NCI-H748 treated with DMSO at 0.1 percent for 48 hours (cell line): Measurements from ENCODE around the gene IL34.
"Not testable (repeated sequence)": the region's sequence is repeated elsewhere in the genome, so short reads cannot be mapped to it uniquely, and the experiment has no call there.

Experiments
- DNase-seq: peaks from one replicate; lab custom pipeline; 2025; lab: John Stamatoyannopoulos, UW

IL34 gene

DNA sequence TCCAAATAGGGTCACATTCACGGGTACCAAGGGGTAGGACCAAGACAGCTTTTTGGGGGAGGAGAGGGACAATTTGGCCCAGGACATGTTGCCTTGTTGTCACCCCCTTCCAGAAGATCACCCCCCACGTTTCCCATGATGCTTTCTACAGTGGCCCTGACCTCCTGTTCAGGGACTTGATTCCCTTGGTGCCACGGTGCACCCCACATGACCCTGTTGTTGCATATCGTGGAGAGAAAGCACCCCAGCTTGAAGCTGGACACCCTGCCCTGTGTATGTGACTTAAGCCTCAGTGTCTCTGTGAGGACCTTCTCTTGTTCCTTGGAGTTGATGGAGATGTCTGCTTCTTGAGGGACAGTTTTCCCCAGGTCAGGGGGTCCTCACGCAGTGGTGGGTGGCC is 12.6 kb downstream of the IL34 start:
- no peak for DNase-seq

DNA sequence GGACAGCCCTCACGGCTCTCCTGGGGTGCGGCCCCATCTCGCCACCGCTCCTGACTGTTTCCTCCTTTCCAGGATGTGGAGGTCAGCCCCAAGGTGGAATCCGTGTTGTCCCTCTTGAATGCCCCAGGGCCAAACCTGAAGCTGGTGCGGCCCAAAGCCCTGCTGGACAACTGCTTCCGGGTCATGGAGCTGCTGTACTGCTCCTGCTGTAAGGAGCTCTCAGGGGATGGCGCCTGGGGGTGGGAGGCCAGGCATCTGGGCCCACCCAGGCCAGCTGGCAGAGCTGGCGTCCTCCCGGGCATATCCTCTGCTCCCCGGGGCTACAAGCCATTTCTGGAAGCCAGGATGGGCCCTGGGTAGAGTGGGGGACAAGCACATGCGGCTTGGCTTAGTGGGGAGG is 13.2 kb downstream of the IL34 start:
- DNase-seq = no peak

GRCh38 chr16:70659953-70660671 is 13.8 kb downstream of the IL34 start:
- no peak for DNase-seq

- no peak for DNase-seq
These were observed 14.5 kb downstream of the IL34 start for GRCh38 chr16:70660672-70661350.

GRCh38 chr16:70661534-70661917 is 15.2 kb downstream of the IL34 start:
- DNase-seq = no peak

DNA sequence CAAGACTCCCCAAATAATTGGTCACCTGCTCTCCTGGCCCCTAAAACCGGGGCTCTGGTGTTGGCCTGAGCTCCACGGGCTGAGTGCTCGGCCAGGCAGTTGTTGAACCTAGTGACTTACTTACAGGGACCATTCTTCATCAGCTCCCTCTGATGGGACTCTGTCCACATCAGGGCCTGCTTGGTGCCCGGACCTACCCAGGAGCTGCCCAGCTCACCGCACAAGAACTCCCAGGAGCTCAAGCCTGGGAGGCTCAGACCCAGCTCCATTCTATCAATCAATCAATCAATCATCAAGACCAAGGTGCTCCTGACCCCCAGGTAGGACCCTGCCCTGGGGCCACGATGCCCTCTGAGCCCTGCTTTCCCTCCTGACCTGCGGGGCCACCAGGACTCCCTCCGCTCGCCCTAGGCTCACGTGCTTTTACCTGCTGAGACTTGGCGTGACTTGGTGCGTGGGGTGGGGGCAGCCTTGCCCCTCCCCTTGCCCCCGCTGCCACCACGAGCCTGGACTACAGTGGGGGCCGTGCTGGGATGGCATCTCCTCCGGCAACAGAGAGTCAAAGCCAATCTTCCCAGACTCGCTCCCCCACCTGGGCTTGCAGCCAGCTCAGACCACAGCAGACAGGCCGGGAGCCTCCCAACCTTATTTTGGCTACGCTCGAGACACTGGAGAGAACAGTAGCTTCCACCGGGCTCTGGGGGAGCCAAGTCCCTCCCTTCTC is 15.7 kb downstream of the IL34 start:
- no peak for DNase-seq

DNA sequence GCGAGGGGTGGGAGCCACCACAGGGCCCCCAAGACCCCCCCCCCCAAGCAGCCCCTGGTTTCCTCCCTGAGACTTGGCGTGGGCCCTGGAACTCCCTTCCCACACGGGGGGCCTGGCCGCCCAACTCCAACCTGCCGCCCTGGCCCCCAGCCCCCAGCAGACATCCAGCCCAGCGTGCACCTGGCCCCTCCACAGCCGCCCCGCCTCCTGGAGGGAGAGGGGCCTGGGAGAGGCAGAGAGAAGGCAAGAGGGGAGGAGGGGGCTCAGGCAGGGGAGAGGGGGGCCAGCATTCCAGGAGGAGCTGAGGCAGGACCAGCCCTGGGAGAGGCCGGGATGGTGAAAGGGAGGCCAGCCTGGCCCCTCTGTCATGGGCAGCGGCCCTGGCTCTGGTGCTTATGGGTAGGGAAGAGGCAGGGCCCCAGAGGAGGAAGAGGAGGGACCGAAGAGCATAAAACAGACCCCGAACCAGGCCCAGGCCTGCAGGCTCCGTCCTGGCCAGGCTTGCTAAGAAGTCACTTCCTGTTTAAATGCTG is 16.7 kb downstream of the IL34 start:
- DNase-seq = no peak

DNA sequence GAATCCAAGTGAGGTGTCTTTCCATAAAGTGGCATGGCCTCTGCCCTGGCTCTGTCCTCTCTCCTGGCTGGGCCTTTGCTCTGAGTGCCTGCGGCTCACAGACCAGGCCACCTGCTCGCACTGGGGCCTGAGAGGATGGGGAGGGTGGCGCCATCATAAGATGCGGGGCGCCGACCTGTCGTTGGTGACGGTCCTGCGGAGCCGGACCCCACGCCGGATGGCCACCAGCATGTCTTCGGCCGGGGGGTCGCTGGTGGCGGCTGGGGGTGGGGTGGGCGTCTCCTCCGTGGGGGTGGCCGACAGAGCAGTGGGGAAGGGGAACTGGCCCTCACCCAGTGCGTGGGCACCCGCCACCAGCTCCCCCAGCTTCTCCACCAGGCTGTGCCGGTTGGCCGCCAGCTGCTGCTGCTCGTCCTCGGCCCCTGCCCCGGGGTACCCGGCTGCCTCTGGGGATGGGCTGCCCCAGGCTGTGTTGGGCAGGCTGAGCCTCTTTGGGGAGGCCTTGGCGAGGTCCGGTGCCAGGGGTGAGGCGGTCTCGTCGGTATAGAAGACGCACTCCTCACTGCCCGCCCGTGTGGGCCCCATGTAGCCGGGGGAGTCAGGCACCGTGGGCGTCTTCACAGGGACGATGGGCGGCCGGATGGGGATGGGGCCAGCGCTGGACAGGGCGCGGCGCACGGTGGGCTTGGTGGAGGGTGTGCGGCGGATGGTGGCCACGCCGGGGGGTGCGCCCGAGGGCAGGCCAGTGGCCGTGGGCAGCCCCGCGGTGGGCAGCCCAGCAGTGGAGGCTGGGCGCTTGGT is 17.4 kb downstream of the IL34 start:
- DNase-seq = no peak

DNA sequence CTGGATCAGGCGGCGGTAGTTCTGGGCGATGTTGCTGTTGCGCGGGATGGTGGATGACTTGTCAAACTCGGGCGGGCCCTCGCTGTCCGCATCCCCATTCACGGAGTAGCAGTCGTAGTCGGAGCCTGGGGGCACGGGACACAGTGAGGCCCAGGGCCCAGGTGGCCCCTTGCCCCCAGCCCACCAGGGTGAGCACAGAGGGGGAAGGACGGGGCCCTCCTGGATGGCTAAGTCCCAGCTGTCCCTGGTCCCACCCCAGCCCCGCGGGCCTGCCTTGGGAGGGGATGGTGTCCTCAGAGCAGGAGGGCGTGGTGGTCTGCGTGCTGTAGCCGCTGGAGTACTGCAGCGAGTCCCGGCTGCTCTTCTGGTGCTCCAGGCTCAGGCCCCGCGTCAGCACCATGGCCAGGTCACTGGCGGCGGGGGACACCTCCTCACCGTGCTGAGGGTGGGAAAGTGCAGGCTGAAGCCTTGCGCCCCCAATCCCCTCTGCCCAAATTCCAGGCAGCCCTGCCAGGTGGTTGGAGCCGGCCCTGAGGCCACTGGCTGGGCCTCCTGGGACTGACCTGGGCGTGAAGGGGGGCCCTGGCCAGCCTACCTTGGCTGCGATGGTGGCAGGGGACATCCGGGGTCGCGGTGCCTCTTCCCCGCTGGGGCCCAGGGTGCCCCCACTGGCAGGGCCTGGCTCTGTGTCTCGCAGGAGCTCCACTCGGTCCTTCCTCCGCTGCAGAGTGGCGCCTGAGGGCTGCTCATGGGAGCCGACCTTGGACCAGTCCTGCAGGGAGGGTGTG is 18.2 kb downstream of the IL34 start:
- DNase-seq = no peak

DNA sequence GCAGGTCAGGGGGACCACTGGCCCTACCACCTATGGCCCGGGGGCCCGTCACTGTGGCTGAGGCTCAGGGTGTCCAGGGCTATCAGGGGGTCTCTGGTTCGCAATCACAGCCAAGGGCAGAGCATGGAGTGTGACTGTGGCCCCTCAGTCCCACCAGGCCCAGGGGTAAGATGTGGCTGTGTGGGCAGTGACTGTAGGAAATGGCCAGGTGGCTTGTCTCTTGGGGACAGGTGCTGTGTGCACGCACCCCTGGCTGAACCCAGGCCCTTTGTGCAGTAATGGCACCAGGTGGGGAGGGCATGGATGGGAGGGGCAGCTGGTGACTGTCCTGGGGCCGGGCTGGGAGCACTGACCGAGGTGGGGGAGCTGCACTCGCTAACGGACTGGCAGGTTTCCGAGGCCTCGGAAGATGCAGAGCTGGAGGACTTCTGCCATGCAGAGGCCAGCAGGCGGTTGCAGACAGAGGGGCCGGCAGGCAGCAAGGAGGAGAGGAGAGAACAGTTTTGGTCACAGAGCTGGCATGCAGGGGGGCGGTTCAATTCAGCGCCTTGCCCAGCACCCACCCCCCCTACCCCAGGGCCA is 18.8 kb downstream of the IL34 start:
- DNase-seq = no peak

- DNase-seq = no peak
These were observed 19.7 kb downstream of the IL34 start for GRCh38 chr16:70665806-70666735.

- no peak for DNase-seq
These were observed 23.8 kb downstream of the IL34 start for GRCh38 chr16:70670175-70670574.

DNA sequence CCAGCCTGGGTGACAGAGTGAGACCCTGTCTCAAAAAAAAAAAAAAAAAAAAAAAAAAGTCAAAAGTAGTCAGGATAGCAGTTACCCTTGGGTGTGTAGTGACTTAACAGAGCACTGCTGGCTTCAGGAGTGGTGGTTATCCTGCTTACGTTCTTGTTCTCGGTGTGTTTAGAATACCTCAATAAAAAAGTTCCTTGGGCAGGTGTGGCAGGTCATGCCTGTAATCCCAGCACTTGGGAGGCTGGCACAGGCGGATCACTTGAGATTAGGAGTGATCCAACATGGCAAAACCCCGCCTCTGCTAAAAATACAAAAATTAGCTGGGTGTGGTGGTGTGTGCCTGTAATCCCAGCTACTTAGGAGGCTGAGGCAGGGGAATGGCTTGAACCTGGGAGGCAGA is 24.6 kb downstream of the IL34 start:
- DNase-seq = not testable (repeated sequence)

GRCh38 chr16:70674221-70675014 is 28.1 kb downstream of the IL34 start:
- no peak for DNase-seq

GRCh38 chr16:70675851-70676513 is 29.6 kb downstream of the IL34 start:
- no peak for DNase-seq

DNA sequence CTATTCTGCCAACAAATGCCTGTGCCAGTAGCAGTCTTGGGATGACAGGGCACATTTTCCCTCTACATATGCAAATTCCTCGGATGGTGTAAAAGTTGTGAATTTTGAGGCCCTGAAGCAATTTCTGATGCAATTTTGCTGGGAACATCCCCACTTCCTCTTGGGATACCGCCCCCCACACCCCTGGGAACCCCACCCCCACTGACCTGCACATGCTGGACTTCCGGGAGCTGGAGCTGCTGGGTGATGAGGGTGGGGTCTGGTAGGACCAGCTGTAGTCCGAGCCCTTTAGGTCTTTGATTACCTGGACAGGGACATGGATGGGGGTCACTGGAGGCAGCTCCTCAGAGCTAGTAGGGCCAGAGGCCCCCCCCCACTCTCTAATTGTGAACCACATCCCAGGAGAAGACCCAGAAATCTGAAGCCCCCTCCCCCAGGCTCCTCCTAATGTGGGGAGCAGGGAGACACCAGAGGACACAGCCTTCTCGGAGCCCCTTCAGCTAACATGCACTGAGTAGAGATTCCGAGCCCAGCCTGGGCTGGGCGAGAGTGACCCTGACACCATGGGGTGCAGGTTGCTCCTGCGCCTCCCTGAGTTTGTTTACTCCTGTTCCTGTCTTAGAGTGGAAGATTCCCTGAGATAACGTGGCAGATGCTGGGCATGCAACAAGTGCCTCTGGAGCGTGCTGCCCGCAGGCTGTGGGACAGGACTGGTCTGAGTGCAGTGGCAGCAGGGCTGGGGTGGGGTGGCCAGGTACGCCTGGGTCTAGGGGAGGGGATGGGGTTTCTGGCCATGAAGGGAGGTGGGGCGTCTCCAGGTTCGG is 30.5 kb downstream of the IL34 start:
- DNase-seq = no peak

DNA sequence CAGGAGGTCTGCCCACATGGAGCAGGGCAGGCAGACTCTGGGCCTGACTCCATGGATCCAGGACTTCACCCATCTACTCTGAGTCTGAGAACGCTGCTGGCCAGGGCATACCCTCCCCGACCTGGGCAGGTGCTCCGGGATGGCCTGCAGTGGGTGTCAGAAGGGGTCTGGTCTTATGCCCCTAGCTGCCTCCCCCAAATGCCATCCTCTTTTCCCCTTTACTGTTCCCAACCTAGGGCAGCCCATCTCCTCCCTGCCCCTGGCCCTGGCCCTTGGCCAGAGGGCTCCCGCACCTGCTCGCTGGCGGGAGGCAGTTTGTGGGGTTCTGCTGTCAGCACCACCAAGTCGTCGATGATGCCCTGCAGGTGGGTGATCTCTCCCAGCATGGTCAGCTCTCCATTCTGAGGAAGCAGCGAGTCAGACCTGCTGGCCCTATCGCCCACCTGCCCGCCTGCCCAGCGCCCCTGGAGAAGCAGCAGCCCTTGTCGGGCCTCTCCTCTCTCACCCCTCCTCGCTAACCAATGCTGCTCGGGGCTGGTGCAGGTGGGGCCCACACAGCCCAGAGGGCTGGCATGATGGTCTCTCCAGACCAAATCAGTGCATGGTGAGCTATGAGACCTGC is 31.3 kb downstream of the IL34 start:
- no peak for DNase-seq
